MM.1S (cell line): ENCODE data around the gene ACTL10.

ENCODE experiments used
- DNase-seq: peaks from one replicate; pipeline ENCODE4 v3.0.0-alpha.2; 2015
- H2AFZ ChIP-seq: fragments of 300-600 bp; sonication (generic); 2 replicates; pipeline ENCODE4 v1.6.0; 2016; ENCODE audit warnings: antibody characterized with exemption, low read length
- H3F3A ChIP-seq: fragments of 300-600 bp; sonication (generic); 2 replicates; pipeline ENCODE4 v1.6.1; 2016; ENCODE audit warnings: mild to moderate bottlenecking, antibody characterized with exemption, low read length, moderate library complexity, mixed read lengths; ENCODE audit not compliant: insufficient read depth
- H3K27ac ChIP-seq: fragments of 300-600 bp; sonication (generic); 2 replicates; pipeline ENCODE4 v1.5.1; 2016; ENCODE audit warnings: mild to moderate bottlenecking, low read length
- H3K27me3 ChIP-seq: fragments of 300-600 bp; sonication (generic); replicated peaks from 2 replicates; pipeline ENCODE4 v1.6.0; 2016; ENCODE audit warnings: low read length; ENCODE audit not compliant: insufficient read depth
- H3K36me3 ChIP-seq: fragments of 300-600 bp; sonication (generic); replicated peaks from 2 replicates; pipeline ENCODE4 v1.6.1; 2016; ENCODE audit warnings: mild to moderate bottlenecking, low read length, mixed read lengths; ENCODE audit not compliant: insufficient read depth
- H3K4me1 ChIP-seq: fragments of 300-600 bp; sonication (generic); 2 replicates; pipeline ENCODE4 v1.6.1; 2016; ENCODE audit warnings: low read length, mixed read lengths
- H3K4me2 ChIP-seq: fragments of 300-600 bp; sonication (generic); 2 replicates; pipeline ENCODE4 v1.6.0; 2016; ENCODE audit warnings: low read depth, low read length
- H3K4me3 ChIP-seq: fragments of 300-600 bp; sonication (generic); 2 replicates; pipeline ENCODE4 v1.5.1; 2016; ENCODE audit warnings: low read length, mixed read lengths
- H3K79me2 ChIP-seq: fragments of 300-600 bp; sonication (generic); 2 replicates; pipeline ENCODE4 v1.6.1; 2016; ENCODE audit warnings: mixed run types, low read length, mixed read lengths
- H3K9ac ChIP-seq: fragments of 300-600 bp; sonication (generic); 2 replicates; pipeline ENCODE4 v1.6.1; 2016; ENCODE audit warnings: low read length, mixed read lengths
- H3K9me2 ChIP-seq: fragments of 300-600 bp; sonication (generic); replicated peaks from 2 replicates; pipeline ENCODE4 v1.6.1; 2016; ENCODE audit warnings: mild to moderate bottlenecking, low read length, mixed read lengths; ENCODE audit not compliant: insufficient read depth
- H3K9me3 ChIP-seq: fragments of 300-600 bp; sonication (generic); replicated peaks from 2 replicates; pipeline ENCODE4 v1.6.1; 2016; ENCODE audit warnings: mild to moderate bottlenecking, low read length, mixed read lengths; ENCODE audit not compliant: insufficient read depth
- H4K20me1 ChIP-seq: fragments of 300-600 bp; sonication (generic); 2 replicates; pipeline ENCODE4 v1.6.1; 2016; ENCODE audit warnings: mild to moderate bottlenecking, low read length, moderate library complexity, mixed read lengths; ENCODE audit not compliant: insufficient read depth
- CTCF ChIP-seq: fragments of 300-600 bp; sonication (generic); IDR thresholded peaks from 2 replicates; pipeline ENCODE4 v1.5.1; 2016; ENCODE audit warnings: antibody characterized with exemption, low read length, mixed read lengths
- EZH2 ChIP-seq: fragments of 300-600 bp; sonication (generic); optimal IDR thresholded peaks from 2 replicates; pipeline ENCODE3; 2017; ENCODE audit warnings: low read depth, mild to moderate bottlenecking, antibody characterized with exemption, low read length, mixed read lengths
- EZH2phosphoT487 ChIP-seq: fragments of 300-600 bp; sonication (generic); IDR thresholded peaks from 2 replicates; pipeline ENCODE4 v1.6.1; 2018; ENCODE audit warnings: antibody characterized with exemption, low read length

Gene ACTL10

GRCh38 chr20:33662172-33662571 lies 4.6 kb upstream of the ACTL10 start, which contains the start of gene C20orf144:
C20orf144 (plus strand) TSS chr20:33662327; CDS start chr20:33662346, 19 bp downstream.
- TF ChIP-seq CTCF (no peak), EZH2phosphoT487 (no peak), EZH2 (no peak)

GRCh38 chr20:33663161-33664084 lies 3.3 kb upstream of the ACTL10 start:
- no peaks in the 10 kb centered on the region for H4K20me1 ChIP-seq
- H3K27me3 ChIP-seq, result no peaks in the 10 kb centered on the region
- H3K9ac ChIP-seq, result peak overlapping the region; percentile 79
- DNase-seq, result peak; percentile 90
- TF ChIP-seq EZH2phosphoT487, result no peak
- no peak for TF ChIP-seq CTCF
- no peak for TF ChIP-seq EZH2
- H3F3A ChIP-seq, result peaks cover 26% of the 10 kb centered on the region
- peak overlapping the region; percentile 90 for H2AFZ ChIP-seq
- no peaks in the 10 kb centered on the region for H3K9me2 ChIP-seq
- peak overlapping the region; percentile 99 for H3K4me2 ChIP-seq
- H3K4me3 ChIP-seq, result peak overlapping the region; percentile 87
- H3K36me3 ChIP-seq, result no peaks in the 10 kb centered on the region
- peaks cover 22% of the 10 kb centered on the region for H3K4me1 ChIP-seq
- peaks cover 5% of the 10 kb centered on the region; the same call in 1 of the 2 replicates for H3K79me2 ChIP-seq
- H3K27ac ChIP-seq, result peak overlapping the region; percentile 45; the same call in 1 of the 2 replicates
- H3K9me3 ChIP-seq, result no peaks in the 10 kb centered on the region

More at GRCh38 chr20:33662172-33662571, 4.6 kb upstream of the ACTL10 start, which contains the start of gene C20orf144:
- peak within 1 kb of the TSS; percentile 99 for H3K4me2 ChIP-seq
- peak within 1 kb of the TSS; percentile 90 for H2AFZ ChIP-seq
- peak within 1 kb of the TSS; percentile 87 for H3K4me3 ChIP-seq
- no peaks in the 10 kb centered on the region for H3K9me2 ChIP-seq
- peaks cover 17% of the 10 kb centered on the region for H3K4me1 ChIP-seq
- H3K9me3 ChIP-seq, result no peaks in the 10 kb centered on the region
- no peak for DNase-seq
- peak within 1 kb of the TSS; percentile 79 for H3K9ac ChIP-seq
- no peaks in the 10 kb centered on the region for H3K27me3 ChIP-seq
- H3K79me2 ChIP-seq, result no peaks in the 10 kb centered on the region; the same call in 1 of the 2 replicates
- no peak within 1 kb of the TSS for H3K27ac ChIP-seq
- H3F3A ChIP-seq, result peaks cover 21% of the 10 kb centered on the region
- H3K36me3 ChIP-seq, result no peaks in the 10 kb centered on the region
- no peaks in the 10 kb centered on the region for H4K20me1 ChIP-seq

- peaks cover 24% of the 10 kb centered on the region for H3K4me1 ChIP-seq
- no peak for DNase-seq
These were observed 2.5 kb upstream of the ACTL10 start for GRCh38 chr20:33664085-33664761.

More at GRCh38 chr20:33664085-33664761, 2.5 kb upstream of the ACTL10 start:
- Histone ChIP-seq H3K9me2 (no peaks in the 10 kb centered on the region), H4K20me1 (no peaks in the 10 kb centered on the region), H3F3A (peaks cover 26% of the 10 kb centered on the region), H3K4me3 (peak overlapping the region; percentile 87), H3K27me3 (no peaks in the 10 kb centered on the region), H2AFZ (peak overlapping the region; percentile 90), H3K79me2 (peaks cover 6% of the 10 kb centered on the region; the same call in 1 of the 2 replicates), H3K9me3 (no peaks in the 10 kb centered on the region), H3K4me2 (peak overlapping the region; percentile 99), H3K36me3 (no peaks in the 10 kb centered on the region), H3K9ac (peak overlapping the region; percentile 79), H3K27ac (peak overlapping the region; percentile 45; the same call in 1 of the 2 replicates)
- TF ChIP-seq EZH2phosphoT487, result no peak
- TF ChIP-seq CTCF, result no peak
- TF ChIP-seq EZH2, result no peak
